Lower leg skin (tissue), 4 donors: Measurements from ENCODE around the gene RABGAP1. TPM values are rescaled to one million over a fixed set of nuclear protein-coding genes. Genes with fewer than 3 reads are reported as not detected.
A peak's percentile ranks its signal among the peaks of the same experiment; 100 is the strongest.

Experiments used
- DNase-seq, 2 donors: peaks; one replicate each; pipeline ENCODE4 v3.0.0-alpha.2; 2019; ENCODE audit warnings: low spot score in 2 of 2
- H3K4me3 ChIP-seq: fragments of 200-600 bp; sonication (generic); 2 replicates; pipeline ENCODE4 v1.5.1; 2017; ENCODE audit warnings: mild to moderate bottlenecking, low read depth; ENCODE audit not compliant: poor library complexity, severe bottlenecking
- POLR2A ChIP-seq, 2 donors: fragments of 450-650 bp; IDR thresholded peaks; one replicate each; pipeline ENCODE4 v1.6.1; 2016 to 2017; ENCODE audit warnings: antibody characterized with exemption in 2 of 2, mild to moderate bottlenecking in 1 of 2, moderate library complexity in 1 of 2
- WGBS, 2 donors: methylation state at CpG; one replicate each; pipeline ENCODE4 v1.1.5; 2018; 5-methylcytosine and 5-hydroxymethylcytosine counted together
- intact Hi-C: fragments of 100-400 bp; cut with DNase I; formaldehyde crosslinking; loops from one replicate; pipeline ENCODE4 v1.15.0; 2023; ENCODE audit warnings: low total_unique reads
- total RNA-seq, 4 donors: library from RNA; depleted of rRNA; stranded (reverse); fragments of >200 nt; gene quantifications; one replicate each; pipeline ENCODE4 v1.1.0, GENCODE V29; 2016
- TF ChIP-seq, protein P1 (sequence below), 3 donors: fragments of 450-650 bp; IDR thresholded peaks; one replicate each; pipeline ENCODE4 v1.5.1; 2016; ENCODE audit warnings: antibody characterized with exemption in 3 of 3, mild to moderate bottlenecking in 3 of 3, moderate library complexity in 2 of 3

RABGAP1 gene
- total RNA-seq, 4 donors from 2014 or later = 36.7 to 52.1 (median 45.4) TPM

DNA sequence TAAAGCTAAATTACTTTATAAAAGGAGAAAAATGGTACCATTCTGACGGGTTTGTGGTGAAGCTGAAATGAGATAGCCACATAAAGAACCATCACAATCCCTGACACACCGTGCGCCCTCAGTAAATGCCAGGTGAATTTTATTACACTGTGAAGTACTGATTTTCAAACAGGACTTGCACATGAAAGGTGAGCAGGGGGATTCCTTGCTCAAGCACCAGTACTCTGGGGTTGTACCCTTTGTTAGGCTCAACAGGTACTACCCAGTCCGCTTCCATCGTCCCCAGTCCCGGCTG, 419 bp upstream of the RABGAP1 start:
- intact Hi-C loops = no loop called here
- no peak overlapping the region for H3K4me3 ChIP-seq
- WGBS, 2 donors = 21 to 30% methylated on average over 6 of the region's 6 CpGs
- TF ChIP-seq, protein P1, sequence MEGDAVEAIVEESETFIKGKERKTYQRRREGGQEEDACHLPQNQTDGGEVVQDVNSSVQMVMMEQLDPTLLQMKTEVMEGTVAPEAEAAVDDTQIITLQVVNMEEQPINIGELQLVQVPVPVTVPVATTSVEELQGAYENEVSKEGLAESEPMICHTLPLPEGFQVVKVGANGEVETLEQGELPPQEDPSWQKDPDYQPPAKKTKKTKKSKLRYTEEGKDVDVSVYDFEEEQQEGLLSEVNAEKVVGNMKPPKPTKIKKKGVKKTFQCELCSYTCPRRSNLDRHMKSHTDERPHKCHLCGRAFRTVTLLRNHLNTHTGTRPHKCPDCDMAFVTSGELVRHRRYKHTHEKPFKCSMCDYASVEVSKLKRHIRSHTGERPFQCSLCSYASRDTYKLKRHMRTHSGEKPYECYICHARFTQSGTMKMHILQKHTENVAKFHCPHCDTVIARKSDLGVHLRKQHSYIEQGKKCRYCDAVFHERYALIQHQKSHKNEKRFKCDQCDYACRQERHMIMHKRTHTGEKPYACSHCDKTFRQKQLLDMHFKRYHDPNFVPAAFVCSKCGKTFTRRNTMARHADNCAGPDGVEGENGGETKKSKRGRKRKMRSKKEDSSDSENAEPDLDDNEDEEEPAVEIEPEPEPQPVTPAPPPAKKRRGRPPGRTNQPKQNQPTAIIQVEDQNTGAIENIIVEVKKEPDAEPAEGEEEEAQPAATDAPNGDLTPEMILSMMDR (IDR thresholded peaks at IDR 0.05) = no peak
- no peak for TF ChIP-seq POLR2A (IDR thresholded peaks at IDR 0.05)
- DNase-seq = no peak

DNA sequence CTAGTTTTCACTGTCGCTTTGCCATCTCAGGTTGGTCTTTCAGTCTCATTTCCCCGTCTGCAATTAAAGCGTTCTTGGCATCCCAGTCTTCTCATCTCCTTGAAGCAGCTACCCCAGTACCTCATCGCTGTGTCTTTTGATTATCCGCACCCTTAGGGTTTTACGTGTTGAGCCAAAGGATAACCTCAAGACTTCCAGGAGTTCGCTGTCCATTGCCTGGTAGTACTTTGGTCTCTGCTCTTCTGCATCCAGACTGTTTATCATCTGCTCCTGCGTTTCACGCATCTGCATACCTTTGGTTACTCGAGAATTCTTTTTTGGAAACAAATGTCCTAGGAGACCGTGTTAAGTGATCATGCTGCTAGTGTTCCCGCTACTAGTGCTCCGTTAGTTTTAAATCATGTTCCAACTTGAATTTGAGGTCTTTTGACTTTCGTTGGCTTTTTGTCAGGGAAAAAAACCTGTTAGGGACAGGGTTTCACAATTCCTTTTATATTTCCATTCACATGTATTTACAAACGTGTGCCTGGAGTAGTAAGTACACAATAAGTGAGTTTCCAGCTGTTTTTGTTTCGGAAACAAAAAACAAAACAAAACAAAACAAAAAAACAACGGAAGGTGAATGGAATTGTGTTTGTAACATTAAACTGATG, 888 bp downstream of the RABGAP1 start:
- intact Hi-C loops = no loop called here
- no peak for DNase-seq
- WGBS, 2 donors = 4 to 5% methylated on average over 17 of the region's 17 CpGs
- no peak for TF ChIP-seq POLR2A (IDR thresholded peaks at IDR 0.05)
- TF ChIP-seq, protein P1 (IDR thresholded peaks at IDR 0.05) = no peak
- H3K4me3 ChIP-seq = peak overlapping the region; percentile 67

DNA sequence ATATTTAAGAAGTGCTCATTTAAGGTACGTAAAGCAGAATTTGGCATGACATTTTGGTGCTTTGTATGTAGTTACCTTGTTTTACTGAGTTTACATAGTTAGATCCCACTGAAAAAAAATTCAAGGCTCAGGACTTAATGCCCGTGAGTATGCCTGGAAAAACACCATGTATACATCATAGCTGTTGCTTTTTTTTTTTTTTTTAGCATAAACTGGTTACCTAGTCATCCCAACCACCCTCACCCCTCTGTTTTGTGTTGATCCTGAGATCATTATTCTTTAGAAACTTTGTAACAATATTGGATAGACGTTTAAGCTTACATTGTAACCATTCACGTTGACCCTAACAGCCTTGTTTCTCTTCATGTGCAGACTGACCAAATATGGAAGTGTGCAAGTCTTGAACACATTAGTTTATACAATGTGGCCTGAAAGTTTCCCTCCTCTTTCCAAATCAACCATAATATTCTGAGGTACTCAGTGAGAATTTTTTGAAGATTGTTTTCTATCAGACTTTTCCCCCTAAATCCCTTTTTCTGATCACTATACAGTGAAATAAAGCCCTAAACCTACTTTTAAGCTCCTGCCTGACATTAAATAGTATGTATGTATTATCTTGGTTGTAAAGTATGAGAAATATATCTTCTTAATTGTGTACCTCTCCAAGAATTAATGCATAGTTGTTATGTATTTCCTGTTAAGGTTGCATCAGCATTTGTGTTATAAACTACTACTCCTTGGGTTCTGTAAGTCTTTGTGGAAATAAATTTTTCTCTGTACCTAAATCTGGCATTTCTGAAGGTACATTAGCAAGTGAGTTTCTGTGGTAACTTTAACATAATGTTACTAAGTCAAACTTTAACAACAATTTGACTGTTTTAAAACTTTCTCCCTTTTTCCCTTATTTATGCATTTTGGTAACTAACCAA, 4.4 kb downstream of the RABGAP1 start:
- DNase-seq = no peak
- 59 to 81% methylated on average over 4 of the region's 4 CpGs for WGBS, 2 donors
- intact Hi-C loops = no loop called here
- H3K4me3 ChIP-seq = no peak overlapping the region
- TF ChIP-seq, protein P1 (IDR thresholded peaks at IDR 0.05) = no peak
- no peak for TF ChIP-seq POLR2A (IDR thresholded peaks at IDR 0.05)

GRCh38 chr9:122946461-122947005, 5.7 kb downstream of the RABGAP1 start:
- no peak overlapping the region for H3K4me3 ChIP-seq
- DNase-seq = no peak
- TF ChIP-seq, protein P1 (IDR thresholded peaks at IDR 0.05) = no peak
- TF ChIP-seq POLR2A (IDR thresholded peaks at IDR 0.05) = no peak
- 64 to 73% methylated on average over 1 of the region's 1 CpG for WGBS, 2 donors
- intact Hi-C loops = no loop called here

- no peak for DNase-seq
- intact Hi-C loops = no loop called here
- WGBS, 2 donors = 71 to 77% methylated on average over 3 of the region's 3 CpGs
- no peak for TF ChIP-seq POLR2A (IDR thresholded peaks at IDR 0.05)
- TF ChIP-seq, protein P1 (IDR thresholded peaks at IDR 0.05) = no peak
- no peak overlapping the region for H3K4me3 ChIP-seq
Observed at GRCh38 chr9:122948313-122948712, 7.5 kb downstream of the RABGAP1 start.
